ENCODE data around the gene PGGHG.

The PGGHG gene

GRCh38 chr11:295351-296170 is 6.6 kb downstream of the PGGHG start:
- Histone ChIP-seq H3K4me3 (ENCODE audit: low read depth, low read length) (no peak overlapping the region), H3K36me3 (ENCODE audit: insufficient read depth, low read length) (no peaks in the 10 kb centered on the region), H3K27ac (ENCODE audit: low read depth, low read length) (no peak overlapping the region), H2AFZ (ENCODE audit: low read length, unreplicated experiment) (no peak overlapping the region), H3K79me2 (ENCODE audit: control insufficient read depth, insufficient read depth, low read length, unreplicated experiment) (no peaks in the 10 kb centered on the region), H3K27me3 (ENCODE audit: insufficient read depth, low read length) (peaks cover 3% of the 10 kb centered on the region; the same call in 1 of the 2 replicates), H3K4me1 (ENCODE audit: control insufficient read depth, insufficient read depth, low read length, unreplicated experiment) (no peaks in the 10 kb centered on the region)

GRCh38 chr11:296171-297050 is 7.5 kb downstream of the PGGHG start:
- Histone ChIP-seq H3K79me2 (ENCODE audit: control insufficient read depth, insufficient read depth, low read length, unreplicated experiment) (no peaks in the 10 kb centered on the region), H3K4me3 (ENCODE audit: low read depth, low read length) (no peak overlapping the region), H2AFZ (ENCODE audit: low read length, unreplicated experiment) (no peak overlapping the region), H3K4me1 (ENCODE audit: control insufficient read depth, insufficient read depth, low read length, unreplicated experiment) (no peaks in the 10 kb centered on the region), H3K27me3 (ENCODE audit: insufficient read depth, low read length) (peaks cover 3% of the 10 kb centered on the region; the same call in 1 of the 2 replicates), H3K36me3 (ENCODE audit: insufficient read depth, low read length) (no peaks in the 10 kb centered on the region), H3K27ac (ENCODE audit: low read depth, low read length) (no peak overlapping the region)

- Histone ChIP-seq H3K36me3 (ENCODE audit: insufficient read depth, low read length) (no peaks in the 10 kb centered on the region), H2AFZ (ENCODE audit: low read length, unreplicated experiment) (no peak overlapping the region), H3K27me3 (ENCODE audit: insufficient read depth, low read length) (peaks cover 3% of the 10 kb centered on the region; the same call in 1 of the 2 replicates), H3K4me1 (ENCODE audit: control insufficient read depth, insufficient read depth, low read length, unreplicated experiment) (no peaks in the 10 kb centered on the region), H3K27ac (ENCODE audit: low read depth, low read length) (no peak overlapping the region), H3K79me2 (ENCODE audit: control insufficient read depth, insufficient read depth, low read length, unreplicated experiment) (no peaks in the 10 kb centered on the region), H3K4me3 (ENCODE audit: low read depth, low read length) (no peak overlapping the region)
These were observed 8.2 kb downstream of the PGGHG start for GRCh38 chr11:297051-297585.

- peaks cover 3% of the 10 kb centered on the region; the same call in 1 of the 2 replicates for H3K27me3 ChIP-seq (ENCODE audit: insufficient read depth, low read length)
- no peaks in the 10 kb centered on the region for H3K4me1 ChIP-seq (ENCODE audit: control insufficient read depth, insufficient read depth, low read length, unreplicated experiment)
- H3K36me3 ChIP-seq (ENCODE audit: insufficient read depth, low read length), result no peaks in the 10 kb centered on the region
- H3K4me3 ChIP-seq (ENCODE audit: low read depth, low read length), result no peak overlapping the region
- no peak overlapping the region for H3K27ac ChIP-seq (ENCODE audit: low read depth, low read length)
- H3K79me2 ChIP-seq (ENCODE audit: control insufficient read depth, insufficient read depth, low read length, unreplicated experiment), result no peaks in the 10 kb centered on the region
- H2AFZ ChIP-seq (ENCODE audit: low read length, unreplicated experiment), result no peak overlapping the region
These were observed 8.9 kb downstream of the PGGHG start for GRCh38 chr11:297586-298405.

GRCh38 chr11:298406-299065 is 9.6 kb downstream of the PGGHG start:
- H3K36me3 ChIP-seq (ENCODE audit: insufficient read depth, low read length), result no peaks in the 10 kb centered on the region
- H2AFZ ChIP-seq (ENCODE audit: low read length, unreplicated experiment), result no peak overlapping the region
- no peaks in the 10 kb centered on the region for H3K79me2 ChIP-seq (ENCODE audit: control insufficient read depth, insufficient read depth, low read length, unreplicated experiment)
- H3K4me3 ChIP-seq (ENCODE audit: low read depth, low read length), result no peak overlapping the region
- no peaks in the 10 kb centered on the region for H3K4me1 ChIP-seq (ENCODE audit: control insufficient read depth, insufficient read depth, low read length, unreplicated experiment)
- H3K27ac ChIP-seq (ENCODE audit: low read depth, low read length), result no peak overlapping the region
- peaks cover 3% of the 10 kb centered on the region; the same call in 1 of the 2 replicates for H3K27me3 ChIP-seq (ENCODE audit: insufficient read depth, low read length)

- no peaks in the 10 kb centered on the region for H3K36me3 ChIP-seq (ENCODE audit: insufficient read depth, low read length)
- H2AFZ ChIP-seq (ENCODE audit: low read length, unreplicated experiment), result no peak within 1 kb of the TSS
- H3K27me3 ChIP-seq (ENCODE audit: insufficient read depth, low read length), result peaks cover 3% of the 10 kb centered on the region; the same call in 1 of the 2 replicates
- H3K4me3 ChIP-seq (ENCODE audit: low read depth, low read length), result no peak within 1 kb of the TSS
- no peaks in the 10 kb centered on the region for H3K79me2 ChIP-seq (ENCODE audit: control insufficient read depth, insufficient read depth, low read length, unreplicated experiment)
- H3K4me1 ChIP-seq (ENCODE audit: control insufficient read depth, insufficient read depth, low read length, unreplicated experiment), result no peaks in the 10 kb centered on the region
- no peak within 1 kb of the TSS for H3K27ac ChIP-seq (ENCODE audit: low read depth, low read length)
These were observed 10.4 kb downstream of the PGGHG start, which contains the start of gene IFITM5 for GRCh38 chr11:299081-299891. TSS of gene IFITM5 (minus strand) at chr11:299526. CDS start at chr11:299490, 36 bp downstream.

- Histone ChIP-seq H3K4me1 (ENCODE audit: control insufficient read depth, insufficient read depth, low read length, unreplicated experiment) (no peaks in the 10 kb centered on the region), H3K36me3 (ENCODE audit: insufficient read depth, low read length) (no peaks in the 10 kb centered on the region), H3K27ac (ENCODE audit: low read depth, low read length) (no peak overlapping the region), H3K4me3 (ENCODE audit: low read depth, low read length) (no peak overlapping the region), H3K27me3 (ENCODE audit: insufficient read depth, low read length) (peaks cover 3% of the 10 kb centered on the region; the same call in 1 of the 2 replicates), H2AFZ (ENCODE audit: low read length, unreplicated experiment) (no peak overlapping the region), H3K79me2 (ENCODE audit: control insufficient read depth, insufficient read depth, low read length, unreplicated experiment) (no peaks in the 10 kb centered on the region)
These were observed 11.2 kb downstream of the PGGHG start for GRCh38 chr11:299951-300735.

- Histone ChIP-seq H3K36me3 (ENCODE audit: insufficient read depth, low read length) (no peaks in the 10 kb centered on the region), H3K79me2 (ENCODE audit: control insufficient read depth, insufficient read depth, low read length, unreplicated experiment) (no peaks in the 10 kb centered on the region), H2AFZ (ENCODE audit: low read length, unreplicated experiment) (no peak overlapping the region), H3K27me3 (ENCODE audit: insufficient read depth, low read length) (peaks cover 3% of the 10 kb centered on the region; the same call in 1 of the 2 replicates), H3K4me3 (ENCODE audit: low read depth, low read length) (no peak overlapping the region), H3K4me1 (ENCODE audit: control insufficient read depth, insufficient read depth, low read length, unreplicated experiment) (no peaks in the 10 kb centered on the region), H3K27ac (ENCODE audit: low read depth, low read length) (no peak overlapping the region)
These were observed 14.4 kb downstream of the PGGHG start for GRCh38 chr11:303363-303762.
